T-helper 2 cell treated with Interferon-gamma antibody and Interleukin-4, amounts not matched to agents 5 μg/mL and 100 μg/mL, for 36 hours (primary cell): ENCODE measurements around the gene MUCL3.
"Not testable (repeated sequence)": the region's sequence is repeated elsewhere in the genome, so short reads cannot be mapped to it uniquely, and the experiment has no call there.

ENCODE experiments used
- DNase-seq: peaks from one replicate; pipeline ENCODE4 v3.0.0; 2021; ENCODE audit warnings: low spot score
- H3K27ac Mint-ChIP-seq: one replicate; pipeline ENCODE4 v1.8.0; 2021; ENCODE audit warnings: mild to moderate bottlenecking, mixed read lengths
- H3K27me3 Mint-ChIP-seq: one replicate; pipeline ENCODE4 v1.8.0; 2021; ENCODE audit warnings: low read depth, mixed read lengths
- H3K36me3 Mint-ChIP-seq: one replicate; pipeline ENCODE4 v1.8.0; 2021; ENCODE audit warnings: low read depth, mixed read lengths
- H3K4me1 Mint-ChIP-seq: one replicate; pipeline ENCODE4 v1.8.0; 2021; ENCODE audit warnings: low read depth, mixed read lengths
- H3K4me3 Mint-ChIP-seq: one replicate; pipeline ENCODE4 v1.8.0; 2022; ENCODE audit warnings: mild to moderate bottlenecking, moderate library complexity, mixed read lengths
- H3K9me3 Mint-ChIP-seq: one replicate; pipeline ENCODE4 v1.8.0; 2021; ENCODE audit warnings: mixed read lengths

MUCL3 gene

GRCh38 chr6:30918670-30919069 lies 22.1 kb upstream of the MUCL3 start:
- Mint-ChIP-seq H3K9me3 (no peaks in the 10 kb centered on the region), H3K4me1 (peaks cover 21% of the 10 kb centered on the region)

GRCh38 chr6:30922447-30922852 lies 18.3 kb upstream of the MUCL3 start:
- H3K36me3 Mint-ChIP-seq, result peaks cover 33% of the 10 kb centered on the region

More at GRCh38 chr6:30918670-30919069, 22.1 kb upstream of the MUCL3 start:
- Mint-ChIP-seq H3K27ac (no peak overlapping the region), H3K36me3 (peaks cover 31% of the 10 kb centered on the region), H3K27me3 (no peaks in the 10 kb centered on the region), H3K4me3 (no peak overlapping the region)
- no peak for DNase-seq

GRCh38 chr6:30924040-30924627 lies 16.6 kb upstream of the MUCL3 start:
- H3K27me3 Mint-ChIP-seq, H3K4me1 Mint-ChIP-seq, H3K27ac Mint-ChIP-seq, H3K4me3 Mint-ChIP-seq, DNase-seq, H3K9me3 Mint-ChIP-seq: not testable (repeated sequence)
- peaks cover 38% of the 10 kb centered on the region for H3K36me3 Mint-ChIP-seq

More at GRCh38 chr6:30922447-30922852, 18.3 kb upstream of the MUCL3 start:
- Mint-ChIP-seq H3K4me3 (no peak overlapping the region), H3K27ac (no peak overlapping the region), H3K4me1 (no peaks in the 10 kb centered on the region), H3K27me3 (no peaks in the 10 kb centered on the region), H3K9me3 (no peaks in the 10 kb centered on the region)
- no peak for DNase-seq

GRCh38 chr6:30926644-30927043 lies 14.1 kb upstream of the MUCL3 start:
- Mint-ChIP-seq H3K4me1 (no peaks in the 10 kb centered on the region), H3K9me3 (peaks cover 7% of the 10 kb centered on the region), H3K27ac (no peak overlapping the region), H3K27me3 (no peaks in the 10 kb centered on the region), H3K36me3 (peaks cover 25% of the 10 kb centered on the region), H3K4me3 (no peak overlapping the region)
- no peak for DNase-seq

- not testable (repeated sequence) for H3K4me1 Mint-ChIP-seq, H3K4me3 Mint-ChIP-seq, H3K27ac Mint-ChIP-seq, H3K9me3 Mint-ChIP-seq, H3K27me3 Mint-ChIP-seq, DNase-seq
- peaks cover 25% of the 10 kb centered on the region for H3K36me3 Mint-ChIP-seq
These were observed 13.7 kb upstream of the MUCL3 start for GRCh38 chr6:30927080-30927479.

GRCh38 chr6:30928677-30929076 lies 12.1 kb upstream of the MUCL3 start:
- Mint-ChIP-seq H3K27ac (no peak overlapping the region), H3K4me3 (no peak overlapping the region), H3K27me3 (no peaks in the 10 kb centered on the region), H3K4me1 (no peaks in the 10 kb centered on the region), H3K36me3 (peaks cover 16% of the 10 kb centered on the region), H3K9me3 (peaks cover 7% of the 10 kb centered on the region)
- DNase-seq, result no peak

GRCh38 chr6:30930506-30930905 lies 10.3 kb upstream of the MUCL3 start:
- peaks cover 3% of the 10 kb centered on the region for H3K27me3 Mint-ChIP-seq
- H3K9me3 Mint-ChIP-seq, result peaks cover 7% of the 10 kb centered on the region
- no peak overlapping the region for H3K27ac Mint-ChIP-seq
- DNase-seq, result no peak
- H3K4me3 Mint-ChIP-seq, result no peak overlapping the region
- H3K4me1 Mint-ChIP-seq, result no peaks in the 10 kb centered on the region
- H3K36me3 Mint-ChIP-seq, result peaks cover 10% of the 10 kb centered on the region

- H3K9me3 Mint-ChIP-seq, result peaks cover 7% of the 10 kb centered on the region
These were observed 9.5 kb upstream of the MUCL3 start for GRCh38 chr6:30931272-30931671.

GRCh38 chr6:30931969-30932645 lies 8.7 kb upstream of the MUCL3 start, which contains the start of gene SFTA2:
TSS of gene SFTA2 (minus strand) at chr6:30932170. CDS start at chr6:30932096, 74 bp downstream.
- no peaks in the 10 kb centered on the region for H3K4me1 Mint-ChIP-seq

More at GRCh38 chr6:30931272-30931671, 9.5 kb upstream of the MUCL3 start:
- Mint-ChIP-seq H3K27ac (no peak overlapping the region), H3K4me1 (no peaks in the 10 kb centered on the region), H3K36me3 (peaks cover 10% of the 10 kb centered on the region), H3K27me3 (peaks cover 3% of the 10 kb centered on the region), H3K4me3 (no peak overlapping the region)
- DNase-seq, result no peak

GRCh38 chr6:30932665-30933365 lies 8.0 kb upstream of the MUCL3 start:
- H3K36me3 Mint-ChIP-seq, result peaks cover 4% of the 10 kb centered on the region
- peaks cover 3% of the 10 kb centered on the region for H3K27me3 Mint-ChIP-seq
- peaks cover 7% of the 10 kb centered on the region for H3K9me3 Mint-ChIP-seq
- H3K27ac Mint-ChIP-seq, result no peak overlapping the region
- no peak for DNase-seq
- no peaks in the 10 kb centered on the region for H3K4me1 Mint-ChIP-seq
- H3K4me3 Mint-ChIP-seq, result no peak overlapping the region

More at GRCh38 chr6:30931969-30932645, 8.7 kb upstream of the MUCL3 start, which contains the start of gene SFTA2:
- Mint-ChIP-seq H3K36me3 (peaks cover 6% of the 10 kb centered on the region), H3K27me3 (peaks cover 3% of the 10 kb centered on the region), H3K9me3 (peaks cover 7% of the 10 kb centered on the region), H3K4me3 (no peak within 1 kb of the TSS), H3K27ac (no peak within 1 kb of the TSS)
- DNase-seq, result no peak

- no peaks in the 10 kb centered on the region for H3K4me1 Mint-ChIP-seq
- H3K27ac Mint-ChIP-seq, result no peak overlapping the region
- H3K4me3 Mint-ChIP-seq, result no peak overlapping the region
- H3K9me3 Mint-ChIP-seq, result no peaks in the 10 kb centered on the region
- peaks cover 3% of the 10 kb centered on the region for H3K27me3 Mint-ChIP-seq
- H3K36me3 Mint-ChIP-seq, result no peaks in the 10 kb centered on the region
- no peak for DNase-seq
These were observed 5.8 kb upstream of the MUCL3 start for GRCh38 chr6:30935018-30935417.

- H3K36me3 Mint-ChIP-seq, result no peaks in the 10 kb centered on the region
- DNase-seq, result no peak
These were observed 3.5 kb upstream of the MUCL3 start for GRCh38 chr6:30937265-30937664.

GRCh38 chr6:30938730-30939129 lies 2.0 kb upstream of the MUCL3 start:
- H3K9me3 Mint-ChIP-seq, result no peaks in the 10 kb centered on the region
- H3K4me1 Mint-ChIP-seq, result no peaks in the 10 kb centered on the region
- H3K27me3 Mint-ChIP-seq, result peaks cover 27% of the 10 kb centered on the region
- H3K27ac Mint-ChIP-seq, result no peak overlapping the region
- no peaks in the 10 kb centered on the region for H3K36me3 Mint-ChIP-seq
- DNase-seq, result no peak
- no peak overlapping the region for H3K4me3 Mint-ChIP-seq

More at GRCh38 chr6:30937265-30937664, 3.5 kb upstream of the MUCL3 start:
- no peaks in the 10 kb centered on the region for H3K4me1 Mint-ChIP-seq
- H3K27ac Mint-ChIP-seq, result no peak overlapping the region
- peaks cover 15% of the 10 kb centered on the region for H3K27me3 Mint-ChIP-seq
- H3K9me3 Mint-ChIP-seq, result no peaks in the 10 kb centered on the region
- no peak overlapping the region for H3K4me3 Mint-ChIP-seq

- Mint-ChIP-seq H3K27me3 (peaks cover 31% of the 10 kb centered on the region), H3K27ac (no peak overlapping the region), H3K4me1 (no peaks in the 10 kb centered on the region), H3K4me3 (no peak overlapping the region), H3K36me3 (no peaks in the 10 kb centered on the region), H3K9me3 (no peaks in the 10 kb centered on the region)
- DNase-seq, result no peak
These were observed 1.3 kb upstream of the MUCL3 start for GRCh38 chr6:30939473-30939872.
